HG02571 (cell line): ENCODE data around the gene SMDT1.

Experiments used
- ATAC-seq: cut with Tn5 transposase; IDR thresholded peaks from one replicate; pipeline ENCODE4 v1.9.1; 2021; ENCODE audit warnings: mild to moderate bottlenecking, moderate library complexity; ENCODE audit not compliant: unreplicated experiment

SMDT1 gene

GRCh38 chr22:42079319-42080251, at the start of gene SMDT1:
Gene SMDT1, plus strand, starts transcription at chr22:42079700. Its CDS starts 69 bp downstream, at chr22:42079769.
- ATAC-seq: peak; percentile 84

GRCh38 chr22:42033263-42034181, 46.0 kb upstream of the SMDT1 start:
- no peak for ATAC-seq

- no peak for ATAC-seq
Observed at GRCh38 chr22:42035256-42035655, 44.2 kb upstream of the SMDT1 start.

- ATAC-seq: no peak
Observed at GRCh38 chr22:42039271-42039670, 40.2 kb upstream of the SMDT1 start.

GRCh38 chr22:42041784-42042183, 37.7 kb upstream of the SMDT1 start:
- ATAC-seq: no peak

GRCh38 chr22:42050641-42051180, 28.8 kb upstream of the SMDT1 start:
- ATAC-seq: no peak

GRCh38 chr22:42052765-42053164, 26.7 kb upstream of the SMDT1 start:
- no peak for ATAC-seq

- no peak for ATAC-seq
Observed at GRCh38 chr22:42056757-42057511, 22.6 kb upstream of the SMDT1 start.

- no peak for ATAC-seq
Observed at GRCh38 chr22:42060489-42060888, 19.0 kb upstream of the SMDT1 start.

- no peak for ATAC-seq
Observed at GRCh38 chr22:42061041-42061440, 18.5 kb upstream of the SMDT1 start.

GRCh38 chr22:42062506-42063170, 16.9 kb upstream of the SMDT1 start:
- ATAC-seq: no peak

GRCh38 chr22:42064629-42065028, 14.9 kb upstream of the SMDT1 start:
- no peak for ATAC-seq

GRCh38 chr22:42065438-42066125, 13.9 kb upstream of the SMDT1 start:
- no peak for ATAC-seq

- ATAC-seq: no peak
Observed at GRCh38 chr22:42066126-42066761, 13.3 kb upstream of the SMDT1 start.

- no peak for ATAC-seq
Observed at GRCh38 chr22:42066937-42067336, 12.6 kb upstream of the SMDT1 start.

- ATAC-seq: no peak
Observed at GRCh38 chr22:42067671-42068251, 11.7 kb upstream of the SMDT1 start.

GRCh38 chr22:42068291-42068690, 11.2 kb upstream of the SMDT1 start:
- no peak for ATAC-seq

- no peak for ATAC-seq
Observed at GRCh38 chr22:42069801-42070516, 9.5 kb upstream of the SMDT1 start.
